Heart left ventricle (tissue), 16 donors: ENCODE results near the gene IRF1. TPM values are rescaled to one million over a fixed set of nuclear protein-coding genes. Genes with fewer than 3 reads are reported as not detected.
"Not testable (repeated sequence)": the region's sequence is repeated elsewhere in the genome, so short reads cannot be mapped to it uniquely, and the experiment has no call there.

Experiments
- ATAC-seq, 4 donors: fragments of 200-7000 bp; cut with Tn5 transposase; one replicate each; pipeline ENCODE4 v1.9.1; 2020 to 2022; ENCODE audit warnings: moderate library complexity in 4 of 4, mild to moderate bottlenecking in 3 of 4, moderate number of reproducible peaks in 1 of 4
- DNase-seq, 5 donors: peaks; one replicate each; pipeline ENCODE4 v3.0.0-alpha.2; 2020
- H3K27ac ChIP-seq, 12 donors: fragments of 200-600 bp; sonication (generic) in 4 of 12; one replicate each; pipeline versions ENCODE4 v1.5.0 to v1.8.0; 2016 to 2022; ENCODE audit warnings: mild to moderate bottlenecking in 2 of 12
- H3K27me3 ChIP-seq, 9 donors: fragments of 200-600 bp; sonication (generic) in 2 of 9; one replicate each; pipeline versions ENCODE4 v1.5.1 to v1.8.0; 2016 to 2022; ENCODE audit warnings: mild to moderate bottlenecking in 3 of 9
- H3K36me3 ChIP-seq, 9 donors: fragments of 200-600 bp; sonication (generic) in 2 of 9; one replicate each; pipeline versions ENCODE4 v1.5.0 to v1.8.0; 2018 to 2022; ENCODE audit warnings: mild to moderate bottlenecking in 2 of 9
- H3K4me1 ChIP-seq, 12 donors: fragments of 200-600 bp; sonication (generic) in 4 of 12; one replicate each; pipeline versions ENCODE4 v1.5.0 to v1.8.0; 2016 to 2022; ENCODE audit warnings: mild to moderate bottlenecking in 3 of 12
- H3K4me3 ChIP-seq, 12 donors: fragments of 200-600 bp; sonication (generic) in 4 of 12; one replicate each; pipeline versions ENCODE4 v1.5.0 to v1.8.0; 2017 to 2022; ENCODE audit warnings: mild to moderate bottlenecking in 9 of 12, moderate library complexity in 4 of 12
- H3K9me3 ChIP-seq, 12 donors: fragments of 200-600 bp; sonication (generic) in 4 of 12; one replicate each; pipeline versions ENCODE4 v1.5.0 to v1.8.0; 2016 to 2022; ENCODE audit warnings: mild to moderate bottlenecking in 1 of 12
- CTCF ChIP-seq, 12 donors: fragments of 200-600 bp; sonication (generic) in 4 of 12; IDR thresholded peaks; one replicate each; pipeline versions ENCODE4 v1.5.0 to v1.8.0; 2018 to 2022; ENCODE audit warnings: antibody characterized with exemption in 12 of 12, mild to moderate bottlenecking in 5 of 12
- POLR2A ChIP-seq, 2 donors: fragments of 450-650 bp; IDR thresholded peaks; one replicate each; pipeline ENCODE4 v1.6.1; 2017; ENCODE audit warnings: antibody characterized with exemption in 2 of 2, mild to moderate bottlenecking in 2 of 2, moderate library complexity in 2 of 2
- WGBS, 4 donors: extraction: QIAGEN DNeasy Blood & Tissue Kit in 2 of 4; methylation state at CpG; one replicate each; pipeline versions ENCODE4 v1.1.5 to v1.1.7; 2013 to 2018; 5-methylcytosine and 5-hydroxymethylcytosine counted together
- intact Hi-C, 10 donors: fragments of 100-400 bp; cut with DNase I; formaldehyde crosslinking; loops; one replicate each; pipeline versions ENCODE4 v1.11.1 to v1.14.2; 2022
- polyA plus RNA-seq, 2 donors: library from polyadenylated mRNA; stranded (reverse); fragments of 200-250 nt; gene quantifications; one replicate each; pipeline ENCODE4 v1.2.3, GENCODE V29; 2013
- total RNA-seq, 9 donors: library from RNA; depleted of rRNA in 2 of 9; stranded (reverse); fragments of >200 nt in 2 of 9; fragmentation: NEBNext Ultra II Directional in 3 of 9; extraction: Animal tissue kit (Norgen Biotek cat#: 25700) in 3 of 9; gene quantifications; one replicate each; pipeline versions ENCODE4 v1.1.0 to v1.2.4, GENCODE V29; 2016 to 2023
- donor health status: ischemic (EF 13 %, LVEDD 7.1; RV severe dilation, severe dysfunction).
- donor health status: healthy with polysubstance abuse.
- donor health status: DM: no; HTN: yes; CAD: no.
- donor health status: DM: no; HTN: no; CAD: no.
- donor health status: ischemic (EF 25% LVEDD 6.9; RV normal size, moderate dysfunction).
- donor health status: ischemic (EF 25% LVEDD 5.7; RV mildly dilated, moderate dysfunction).
- donor health status: healthy.
- donor health status: DM: yes; HTN: yes; CAD: no.
- donor health status: ischemic (EF 35%, LVEDD 5.7; RV mildly dilated, moderate dysfunction).
- donor health status: nonischemic (EF 11% LVEDD 7.7; RV severe dilation, severe dysfunction).
- donor health status: DM: yes; HTN: yes; CAD: no.
- donor health status: PGD.
- donor health status: ischemic (EF 29% LVEDD 5.4; RV normal size, mild dysfunction).
- donor health status: nonischemic (EF 23%, LVEDD 6.1; RV moderate dilation, normal function).

The IRF1 gene
- total and polyA plus RNA-seq, 11 donors = 7.5 to 190 (median 18.4) TPM

DNA sequence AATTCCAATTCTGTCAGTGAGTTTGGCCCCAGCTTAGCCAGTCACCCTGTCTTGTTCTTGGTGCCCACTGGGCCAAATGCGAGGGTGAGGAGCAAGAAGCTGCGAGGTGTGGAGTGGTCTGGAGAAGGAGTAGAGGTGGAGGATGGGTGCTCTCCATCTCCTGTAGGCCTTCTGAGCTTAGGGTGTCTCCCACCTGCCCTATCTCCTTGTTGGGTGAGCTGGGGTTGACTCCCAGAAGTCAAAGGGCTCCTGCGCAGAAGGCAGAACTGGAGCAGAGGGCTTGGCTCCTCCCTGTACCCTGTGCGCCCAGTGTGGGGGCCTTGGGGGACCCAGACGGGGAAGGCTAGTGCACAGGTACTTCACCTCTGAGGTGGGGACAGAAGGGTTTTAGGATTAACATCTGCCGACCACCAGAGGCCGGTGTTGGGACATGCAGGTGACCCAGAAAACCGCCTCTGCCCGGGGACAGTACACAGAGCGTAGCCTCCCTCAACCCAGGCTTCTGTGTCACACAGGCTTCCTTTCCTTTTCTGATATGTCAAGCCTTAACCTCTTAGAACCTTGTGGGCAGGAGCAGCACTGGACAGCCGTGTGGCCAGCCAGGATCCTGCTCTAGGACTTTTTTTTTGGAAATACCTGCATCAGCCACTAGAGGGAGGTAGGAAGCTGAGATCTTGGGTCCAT is 35.9 kb upstream of the IRF1 start:
- TF ChIP-seq POLR2A (IDR thresholded peaks at IDR 0.05) = no peak
- TF ChIP-seq CTCF (IDR thresholded peaks at IDR 0.05) = peak; percentile 74 to 84 (median 80)
- Histone ChIP-seq H3K36me3 (no peaks in the 10 kb centered on the region), H3K9me3 (peaks cover 0 to 5% (median 1%) of the 10 kb centered on the region in 12 donors), H3K27ac (no peak overlapping the region), H3K27me3 (no peaks in the 10 kb centered on the region), H3K4me3 (no peak overlapping the region), H3K4me1 (peaks cover 0 to 6% (median 0%) of the 10 kb centered on the region in 12 donors)
- ATAC-seq (peak; percentile 20 to 83 (median 79)), DNase-seq (peak in 2 of 5 donors; percentile 17 to 23)
- 35 to 43% (median 39%) methylated on average over 7 to 11 of the region's 11 CpGs for WGBS, 4 donors
- intact Hi-C loops = loop anchor here in 8 of 10 donors (1.0 to 10.0 kb wide), 6 partner anchors 188 to 298 kb away; partner anchors contain the start of gene SOWAHA (in 2 of the 8)

DNA sequence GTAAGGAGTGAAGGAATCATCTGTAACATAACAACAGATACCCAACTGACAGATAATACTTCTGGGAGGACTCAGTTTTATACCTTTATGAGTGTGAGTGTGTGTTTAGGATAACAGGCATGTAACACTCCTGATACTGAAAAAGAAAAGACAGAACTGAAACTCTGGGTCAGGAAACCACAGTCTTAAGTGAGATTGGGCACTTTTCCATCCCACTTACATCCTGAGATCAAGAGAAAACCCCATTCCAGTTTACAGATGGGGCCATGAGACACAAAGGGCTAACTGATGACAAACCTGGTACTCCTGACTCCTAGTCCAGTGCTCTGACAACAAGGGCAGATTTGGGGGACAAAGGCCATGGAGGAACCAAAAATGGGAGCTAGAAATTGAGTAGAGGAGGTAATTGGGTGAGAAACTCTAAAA is 34.7 kb upstream of the IRF1 start:
- H3K27me3 ChIP-seq = no peaks in the 10 kb centered on the region
- TF ChIP-seq POLR2A (IDR thresholded peaks at IDR 0.05) (no peak), CTCF (IDR thresholded peaks at IDR 0.05) (no peak)
- ATAC-seq = no peak
- intact Hi-C loops = loop anchor here in 8 of 10 donors (5.0 to 10.0 kb wide), 5 partner anchors 189 to 299 kb away; partner anchors contain the start of gene SOWAHA (in 2 of the 8)
- H3K27ac ChIP-seq = no peak overlapping the region
- peaks cover 0 to 16% (median 7%) of the 10 kb centered on the region in 12 donors for H3K9me3 ChIP-seq
- DNase-seq = no peak
- H3K4me1 ChIP-seq = peaks cover 0 to 6% (median 0%) of the 10 kb centered on the region in 12 donors
- H3K36me3 ChIP-seq = no peaks in the 10 kb centered on the region
- no peak overlapping the region for H3K4me3 ChIP-seq

DNA sequence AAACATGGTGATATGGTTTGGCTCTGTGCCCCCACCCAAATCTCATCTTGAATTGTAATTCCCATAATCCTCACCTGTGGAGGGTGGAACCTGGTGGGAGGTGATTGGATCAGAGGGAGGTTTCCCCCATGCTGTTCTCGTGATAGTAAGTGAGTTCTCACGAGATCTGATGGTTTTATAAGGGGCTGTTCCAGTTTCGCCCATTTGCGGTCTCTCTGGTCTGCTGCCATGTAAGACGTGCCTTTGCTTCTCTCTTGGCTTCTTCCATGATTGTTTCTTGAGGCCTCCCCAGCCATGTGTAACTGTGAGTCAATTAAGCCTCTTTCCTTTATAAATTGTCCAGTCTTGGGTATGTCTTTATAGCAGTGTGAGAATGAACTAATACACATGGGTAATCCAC is 34.3 kb upstream of the IRF1 start:
- WGBS, 4 donors = 89 to 94% (median 90%) methylated on average over 5 of the region's 5 CpGs
- DNase-seq, H3K36me3 ChIP-seq, H3K4me1 ChIP-seq, H3K4me3 ChIP-seq, H3K27ac ChIP-seq, H3K27me3 ChIP-seq, ATAC-seq: not testable (repeated sequence)
- intact Hi-C loops = loop anchor here in 8 of 10 donors (5.0 to 10.0 kb wide), 5 partner anchors 190 to 300 kb away; partner anchors contain the start of gene SOWAHA (in 2 of the 8)
- H3K9me3 ChIP-seq = peaks cover 0 to 21% (median 7%) of the 10 kb centered on the region in 12 donors

DNA sequence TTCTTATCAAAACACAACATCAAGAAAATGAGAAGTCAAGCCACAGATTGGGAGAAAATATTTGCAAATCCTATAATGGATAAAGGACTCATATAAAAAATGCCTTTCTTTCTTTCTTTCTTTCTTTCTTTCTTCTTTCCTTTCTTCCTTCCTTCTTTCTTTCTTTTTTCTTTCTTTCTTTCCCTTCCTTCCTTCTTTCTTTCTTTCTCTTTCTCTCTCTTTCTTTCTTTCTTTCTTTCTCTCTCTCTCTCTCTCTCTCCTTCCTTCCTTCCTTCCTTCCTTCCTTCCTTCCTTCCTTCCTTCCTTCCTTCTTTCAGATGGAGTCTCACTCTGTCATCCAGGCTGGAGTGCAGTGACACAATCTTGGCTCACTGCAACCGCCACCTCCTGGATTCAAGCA is 31.5 kb upstream of the IRF1 start:
- 89 to 100% (median 97%) methylated on average over 1 of the region's 1 CpG for WGBS, 4 donors
- not testable (repeated sequence) for H3K4me1 ChIP-seq, H3K27ac ChIP-seq, H3K36me3 ChIP-seq, DNase-seq, H3K4me3 ChIP-seq, H3K27me3 ChIP-seq, ATAC-seq
- intact Hi-C loops = loop anchor here in 7 of 10 donors (10.0 kb wide), 4 partner anchors 193 to 303 kb away; partner anchors contain the start of gene SOWAHA (in 2 of the 7)
- H3K9me3 ChIP-seq = peaks cover 0 to 21% (median 7%) of the 10 kb centered on the region in 12 donors

GRCh38 chr5:132513618-132514336 is 23.2 kb upstream of the IRF1 start:
- ATAC-seq, H3K4me3 ChIP-seq, DNase-seq, H3K4me1 ChIP-seq, H3K27ac ChIP-seq, H3K9me3 ChIP-seq, intact Hi-C loops, H3K36me3 ChIP-seq, H3K27me3 ChIP-seq: not testable (repeated sequence)
- 90 to 95% (median 93%) methylated on average over 9 to 22 of the region's 25 CpGs for WGBS, 4 donors
